ENCODE measurements around the gene SLC19A1. TPM values are rescaled to one million over a fixed set of nuclear protein-coding genes. Genes with fewer than 3 reads are reported as not detected.

The SLC19A1 gene
- total RNA-seq, 4 donors from 2014 or later: 3.6 to 7.3 (median 5.0) TPM

GRCh38 chr21:45468971-45469272, 73.3 kb downstream of the SLC19A1 start:
- H3K4me3 ChIP-seq (ENCODE audit: low read depth, poor library complexity, severe bottlenecking): no peak overlapping the region
- no peak for DNase-seq (ENCODE audit: low spot score in 2 of 2)
- WGBS, 2 donors: 95 to 96% methylated on average over 11 to 14 of the region's 14 CpGs
- intact Hi-C loops (cut with DNase I; ENCODE audit: low total_unique reads): no loop called here
- TF ChIP-seq POLR2A (IDR thresholded peaks at IDR 0.05): no peak
- TF ChIP-seq, protein P1, sequence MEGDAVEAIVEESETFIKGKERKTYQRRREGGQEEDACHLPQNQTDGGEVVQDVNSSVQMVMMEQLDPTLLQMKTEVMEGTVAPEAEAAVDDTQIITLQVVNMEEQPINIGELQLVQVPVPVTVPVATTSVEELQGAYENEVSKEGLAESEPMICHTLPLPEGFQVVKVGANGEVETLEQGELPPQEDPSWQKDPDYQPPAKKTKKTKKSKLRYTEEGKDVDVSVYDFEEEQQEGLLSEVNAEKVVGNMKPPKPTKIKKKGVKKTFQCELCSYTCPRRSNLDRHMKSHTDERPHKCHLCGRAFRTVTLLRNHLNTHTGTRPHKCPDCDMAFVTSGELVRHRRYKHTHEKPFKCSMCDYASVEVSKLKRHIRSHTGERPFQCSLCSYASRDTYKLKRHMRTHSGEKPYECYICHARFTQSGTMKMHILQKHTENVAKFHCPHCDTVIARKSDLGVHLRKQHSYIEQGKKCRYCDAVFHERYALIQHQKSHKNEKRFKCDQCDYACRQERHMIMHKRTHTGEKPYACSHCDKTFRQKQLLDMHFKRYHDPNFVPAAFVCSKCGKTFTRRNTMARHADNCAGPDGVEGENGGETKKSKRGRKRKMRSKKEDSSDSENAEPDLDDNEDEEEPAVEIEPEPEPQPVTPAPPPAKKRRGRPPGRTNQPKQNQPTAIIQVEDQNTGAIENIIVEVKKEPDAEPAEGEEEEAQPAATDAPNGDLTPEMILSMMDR (IDR thresholded peaks at IDR 0.05): no peak

- TF ChIP-seq, protein P1 (IDR thresholded peaks at IDR 0.05): no peak
- TF ChIP-seq POLR2A (IDR thresholded peaks at IDR 0.05): no peak
- H3K4me3 ChIP-seq (ENCODE audit: low read depth, poor library complexity, severe bottlenecking): no peak overlapping the region
- no peak for DNase-seq (ENCODE audit: low spot score in 2 of 2)
- intact Hi-C loops (cut with DNase I; ENCODE audit: low total_unique reads): no loop called here
- 88 to 89% methylated on average over 32 to 33 of the region's 45 CpGs for WGBS, 2 donors
Measured at GRCh38 chr21:45468051-45468970, 73.9 kb downstream of the SLC19A1 start.

DNA sequence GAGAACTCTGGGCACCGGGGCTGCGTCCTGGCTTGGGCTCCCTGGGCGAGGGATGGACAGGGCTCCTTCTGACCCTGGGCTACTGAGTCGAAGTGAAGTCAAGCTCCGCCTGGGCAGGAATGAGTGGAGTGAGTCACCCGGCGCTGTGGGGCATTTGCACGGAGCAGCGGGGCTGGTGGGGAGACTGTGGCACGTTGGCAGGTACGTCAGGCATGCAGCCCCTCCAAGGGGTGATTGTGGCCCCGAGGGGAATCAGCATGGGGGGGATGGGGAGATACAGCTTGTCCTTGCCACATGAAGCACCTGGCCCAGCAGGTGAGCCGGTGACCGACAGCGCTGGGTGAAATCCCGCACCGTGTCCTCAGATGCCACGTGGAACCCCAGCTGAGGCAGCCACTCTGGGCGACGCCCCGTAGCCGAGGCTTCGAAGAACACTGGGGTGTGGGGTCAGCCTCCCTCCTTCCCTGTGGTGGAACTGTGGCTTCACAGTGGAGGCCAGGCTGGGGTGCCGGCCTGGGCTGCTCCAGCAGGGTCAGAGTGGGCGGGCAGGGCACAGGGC, 74.9 kb downstream of the SLC19A1 start:
- WGBS, 2 donors: 61 to 78% methylated on average over 23 to 25 of the region's 25 CpGs
- no peak for DNase-seq (ENCODE audit: low spot score in 2 of 2)
- TF ChIP-seq, protein P1 (IDR thresholded peaks at IDR 0.05): no peak
- TF ChIP-seq POLR2A (IDR thresholded peaks at IDR 0.05): no peak
- intact Hi-C loops (cut with DNase I; ENCODE audit: low total_unique reads): no loop called here
- H3K4me3 ChIP-seq (ENCODE audit: low read depth, poor library complexity, severe bottlenecking): no peak overlapping the region

- 83 to 88% methylated on average over 21 to 30 of the region's 30 CpGs for WGBS, 2 donors
Measured at GRCh38 chr21:45466330-45467220, 75.7 kb downstream of the SLC19A1 start.

DNA sequence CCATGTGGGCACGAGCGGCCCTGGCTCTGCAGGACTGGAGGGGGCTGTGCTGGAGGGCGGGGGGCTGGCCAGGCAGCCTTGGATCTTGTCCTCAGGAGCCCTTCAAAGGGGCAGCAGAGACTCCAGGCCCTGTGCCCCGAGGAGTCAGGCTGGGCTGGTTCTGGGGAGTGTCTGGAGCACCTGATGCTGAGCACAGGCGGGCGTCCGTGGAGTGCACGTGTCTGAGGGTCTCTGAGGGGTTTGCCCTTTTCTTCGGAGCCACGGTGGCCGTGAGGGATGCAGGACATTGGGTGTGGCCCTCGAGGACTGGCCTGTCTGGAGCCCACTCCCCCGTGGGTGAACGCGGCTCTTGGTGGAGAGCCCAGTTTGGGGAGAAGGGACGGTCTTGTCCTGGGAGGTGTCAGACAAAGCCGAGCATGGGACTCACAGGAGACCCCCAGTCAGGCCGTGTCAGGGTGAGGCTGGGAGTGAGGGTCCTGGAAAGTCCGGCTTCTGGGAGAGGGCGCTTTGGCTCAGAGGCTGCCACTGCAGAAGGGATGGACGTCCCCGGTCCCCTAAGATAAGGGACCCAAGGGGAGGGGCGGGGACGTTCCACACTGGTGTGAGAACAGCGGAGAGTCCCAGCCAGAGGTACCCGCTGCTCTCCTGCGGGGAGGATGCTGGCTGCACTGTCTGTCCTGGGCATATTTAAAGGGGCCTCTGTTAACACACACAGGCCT, 76.5 kb downstream of the SLC19A1 start:
- H3K4me3 ChIP-seq (ENCODE audit: low read depth, poor library complexity, severe bottlenecking): no peak overlapping the region
- 87 to 90% methylated on average over 25 to 26 of the region's 27 CpGs for WGBS, 2 donors
- intact Hi-C loops (cut with DNase I; ENCODE audit: low total_unique reads): no loop called here
- no peak for TF ChIP-seq POLR2A (IDR thresholded peaks at IDR 0.05)
- TF ChIP-seq, protein P1 (IDR thresholded peaks at IDR 0.05): no peak
- DNase-seq (ENCODE audit: low spot score in 2 of 2): no peak

More at GRCh38 chr21:45466330-45467220, 75.7 kb downstream of the SLC19A1 start:
- DNase-seq (ENCODE audit: low spot score in 2 of 2): no peak
- TF ChIP-seq POLR2A (IDR thresholded peaks at IDR 0.05): no peak
- TF ChIP-seq, protein P1 (IDR thresholded peaks at IDR 0.05): no peak
- intact Hi-C loops (cut with DNase I; ENCODE audit: low total_unique reads): no loop called here
- no peak overlapping the region for H3K4me3 ChIP-seq (ENCODE audit: low read depth, poor library complexity, severe bottlenecking)
